GM21717 (cell line): Measurements from ENCODE around the gene SLC25A26.

Experiments
- ATAC-seq: cut with Tn5 transposase; IDR thresholded peaks from one replicate; pipeline ENCODE4 v1.9.1; 2021; ENCODE audit warnings: mild to moderate bottlenecking, moderate library complexity; ENCODE audit not compliant: unreplicated experiment

Gene SLC25A26

DNA sequence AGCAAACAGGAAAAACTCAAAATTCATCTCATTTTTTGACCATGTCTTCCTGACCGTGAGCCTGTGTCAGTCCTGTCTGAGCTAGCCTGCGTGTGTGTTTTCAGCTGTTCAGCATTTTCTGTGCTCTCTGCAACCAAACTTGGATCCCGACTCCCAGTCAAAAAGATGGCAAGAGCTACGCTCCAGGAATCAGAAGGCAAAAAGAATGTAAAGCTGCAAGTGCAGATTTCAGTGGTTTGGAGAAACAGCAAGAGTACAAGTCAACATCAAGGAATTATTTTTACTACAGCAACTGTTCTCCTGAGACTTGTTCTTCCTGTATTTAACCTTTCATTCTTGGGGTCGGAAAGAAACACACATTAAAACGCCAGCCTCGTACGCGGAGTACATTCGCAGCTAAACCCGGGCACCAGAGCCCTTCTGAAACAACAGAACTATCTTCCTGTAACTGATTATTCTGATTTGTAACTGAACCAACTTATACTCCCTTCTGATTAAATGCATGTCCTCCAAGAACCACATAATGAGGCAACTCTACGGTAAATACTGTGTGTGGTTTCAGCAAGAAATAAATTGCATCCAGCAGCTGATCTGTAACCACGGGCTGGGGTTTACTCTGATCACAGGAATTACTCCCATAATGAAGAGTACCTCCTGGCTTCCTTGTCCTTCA, 172.7 kb downstream of the SLC25A26 start:
- ATAC-seq: no peak

GRCh38 chr3:66394019-66394752, 173.4 kb downstream of the SLC25A26 start:
- peak; percentile 82 for ATAC-seq

GRCh38 chr3:66394753-66395249, 174.0 kb downstream of the SLC25A26 start:
- no peak for ATAC-seq

- no peak for ATAC-seq
These were observed 174.8 kb downstream of the SLC25A26 start for GRCh38 chr3:66395635-66396034.

DNA sequence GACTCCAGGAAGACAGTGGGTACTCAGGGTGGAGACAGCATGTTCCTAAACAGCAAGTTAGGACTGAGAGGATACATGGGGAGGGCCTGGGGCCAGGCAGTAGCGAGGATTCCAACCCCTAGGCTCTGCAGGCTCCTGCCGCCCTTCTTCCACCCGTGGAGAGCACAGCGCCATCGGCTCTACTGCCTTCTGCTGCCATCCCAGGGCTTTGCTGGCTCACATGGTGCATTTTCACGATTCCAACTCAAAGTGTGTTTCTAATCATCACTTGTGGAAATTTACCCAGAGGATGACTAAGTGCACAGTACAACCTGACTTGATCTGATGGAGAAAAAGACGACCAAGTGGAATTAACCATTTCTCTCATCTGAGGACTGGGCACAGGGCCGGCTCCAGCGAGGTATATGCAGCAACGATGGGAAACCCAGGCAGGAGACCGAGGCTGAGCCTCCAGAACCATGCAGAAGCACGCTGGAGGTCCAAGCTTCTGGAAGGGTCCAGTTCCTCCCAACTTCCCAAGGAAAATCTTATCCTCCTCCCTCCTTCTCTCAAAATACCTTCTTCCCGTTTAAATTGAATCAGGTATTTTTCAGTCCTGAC, 175.5 kb downstream of the SLC25A26 start:
- no peak for ATAC-seq

- ATAC-seq: no peak
These were observed 176.1 kb downstream of the SLC25A26 start for GRCh38 chr3:66396888-66397287.

DNA sequence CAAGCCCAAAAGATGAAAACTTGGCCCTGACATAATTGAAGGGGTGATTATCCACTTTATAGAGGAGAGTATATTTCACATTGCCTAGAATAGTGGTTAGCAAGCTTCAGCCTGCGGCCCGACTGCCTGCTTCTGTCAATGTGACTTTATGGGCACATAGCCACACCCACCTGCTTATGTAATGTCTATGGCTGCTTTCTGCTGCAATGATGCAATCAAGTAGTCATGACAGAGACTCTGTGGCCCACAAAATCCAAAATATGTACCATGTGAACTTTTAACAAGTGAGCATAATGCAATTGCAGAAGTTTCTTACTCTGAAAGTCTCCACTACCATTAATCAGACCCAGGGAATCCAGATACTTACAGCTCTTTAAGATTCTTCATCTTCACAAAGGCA, 176.9 kb downstream of the SLC25A26 start:
- ATAC-seq: no peak

DNA sequence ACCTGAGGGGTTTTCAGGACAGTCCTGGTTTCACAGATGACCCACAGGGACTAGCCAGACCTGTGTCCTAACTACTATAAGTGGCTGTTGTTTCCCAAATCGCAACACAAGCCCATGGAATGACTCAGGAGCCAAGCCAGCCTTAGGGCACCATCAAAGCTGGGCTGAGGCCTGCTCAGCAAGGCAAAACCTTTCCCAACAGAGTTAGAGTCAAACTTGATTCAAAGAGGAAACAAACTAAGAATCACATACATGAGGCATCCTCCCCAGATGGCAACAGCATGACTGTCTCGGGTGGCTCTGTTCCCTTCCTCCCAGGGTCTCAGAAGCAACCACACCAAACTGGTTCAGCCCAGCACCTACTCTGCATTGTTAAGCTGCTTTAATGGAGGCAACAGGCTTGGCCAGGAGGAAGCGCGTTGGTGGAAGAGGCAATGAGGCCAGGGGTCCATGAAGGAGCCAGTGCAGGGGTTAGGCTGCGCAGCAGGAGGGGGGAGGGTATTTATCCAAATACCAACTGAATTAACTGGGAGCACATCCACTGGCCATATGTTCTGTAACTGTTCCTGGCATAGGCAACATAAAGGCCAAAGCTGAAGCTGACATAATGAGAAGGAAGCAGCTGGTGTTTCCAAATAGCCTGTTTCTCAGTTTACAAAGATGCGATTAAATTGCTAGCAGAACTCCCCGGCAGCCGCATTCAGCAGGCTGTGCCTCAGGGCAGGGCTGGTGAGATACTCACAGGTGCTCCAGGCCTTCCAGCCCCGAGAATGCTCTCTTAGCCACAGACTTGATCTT, 177.6 kb downstream of the SLC25A26 start:
- no peak for ATAC-seq

DNA sequence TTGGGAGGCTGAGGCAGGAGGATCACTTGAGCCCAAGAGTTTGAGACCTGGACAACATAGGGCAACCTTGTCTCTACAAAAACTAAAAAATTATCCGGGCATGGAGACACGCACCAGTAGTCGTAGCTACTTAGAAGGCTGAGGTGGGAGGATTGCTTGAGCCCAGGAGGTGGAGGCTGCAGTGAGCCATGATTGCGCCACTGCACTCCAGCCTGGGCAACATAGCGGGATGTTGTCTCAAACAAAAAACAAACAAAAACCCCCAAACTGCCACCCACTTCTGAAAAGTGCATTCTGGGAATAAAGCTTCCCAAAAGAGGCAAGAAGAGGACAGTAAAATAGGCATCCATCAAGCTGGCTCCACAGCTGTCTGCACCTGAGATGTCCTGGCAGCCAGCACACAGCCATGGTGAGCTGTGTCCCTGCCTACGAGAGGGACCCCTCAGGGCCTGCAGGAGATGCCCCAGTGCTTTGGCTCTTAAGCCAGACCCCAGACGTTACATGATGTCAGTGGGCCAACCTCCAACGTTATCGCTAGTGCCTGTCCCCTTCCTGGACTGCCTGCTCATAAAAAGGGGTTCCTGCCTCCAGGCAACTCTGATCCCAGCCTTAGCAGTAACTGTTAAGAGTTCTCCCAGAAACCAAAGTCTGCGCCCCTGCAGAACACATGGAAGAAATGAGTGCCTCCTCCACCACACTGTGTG, 178.9 kb downstream of the SLC25A26 start:
- no peak for ATAC-seq

DNA sequence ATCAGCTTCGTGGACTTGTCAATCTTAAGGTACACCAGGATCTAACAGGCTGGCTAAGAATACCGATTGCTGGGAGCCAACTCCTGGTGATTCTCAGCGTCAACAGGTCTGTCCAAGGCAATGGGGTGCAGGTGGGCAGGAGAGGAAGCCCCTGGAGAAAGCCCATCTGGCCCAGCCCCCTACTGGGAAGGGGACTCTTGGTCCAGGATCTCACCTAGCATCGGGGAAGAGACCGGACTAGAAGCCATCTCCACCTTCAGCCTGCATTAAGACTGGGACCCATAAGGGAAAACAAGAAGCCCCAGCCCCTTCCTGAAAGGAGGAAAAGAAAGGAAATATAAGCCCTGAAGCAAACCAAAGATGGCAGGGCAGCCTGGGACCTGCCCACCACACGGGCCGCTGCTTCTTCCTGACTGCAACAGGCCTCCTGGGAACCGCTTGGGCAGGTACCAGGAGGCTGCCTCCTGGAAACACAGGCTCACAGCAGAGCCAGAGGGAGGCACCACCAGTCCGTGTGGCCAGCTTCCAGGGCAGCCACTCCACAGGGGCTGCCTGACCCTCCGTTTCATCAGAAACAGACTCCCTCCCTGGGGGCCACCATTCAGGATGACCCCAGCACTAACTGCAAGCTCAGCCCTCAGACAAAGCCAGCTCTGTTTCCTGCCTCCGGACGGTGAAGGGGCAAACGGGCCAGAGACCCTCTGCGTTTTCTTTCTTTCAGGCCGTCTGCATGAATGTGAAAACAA, 179.8 kb downstream of the SLC25A26 start:
- ATAC-seq: no peak

DNA sequence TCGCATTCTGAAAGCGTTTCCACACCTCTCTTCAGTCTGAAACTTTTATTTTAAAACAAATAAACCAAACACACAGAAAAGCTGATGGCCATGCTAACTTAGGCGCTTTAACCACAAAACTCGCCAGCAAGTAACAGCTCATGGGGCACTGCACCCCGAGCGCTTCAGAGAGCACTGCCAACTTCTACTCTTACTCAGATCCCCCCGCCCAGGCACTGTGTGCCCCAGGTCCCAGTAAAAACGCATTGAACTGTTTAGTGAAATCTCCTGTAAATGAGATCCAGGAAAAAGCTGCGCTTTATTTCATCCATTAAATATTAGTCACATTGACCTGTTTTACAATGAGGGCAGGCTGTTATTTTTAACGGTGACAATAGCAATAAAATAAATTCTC, 180.4 kb downstream of the SLC25A26 start:
- no peak for ATAC-seq

DNA sequence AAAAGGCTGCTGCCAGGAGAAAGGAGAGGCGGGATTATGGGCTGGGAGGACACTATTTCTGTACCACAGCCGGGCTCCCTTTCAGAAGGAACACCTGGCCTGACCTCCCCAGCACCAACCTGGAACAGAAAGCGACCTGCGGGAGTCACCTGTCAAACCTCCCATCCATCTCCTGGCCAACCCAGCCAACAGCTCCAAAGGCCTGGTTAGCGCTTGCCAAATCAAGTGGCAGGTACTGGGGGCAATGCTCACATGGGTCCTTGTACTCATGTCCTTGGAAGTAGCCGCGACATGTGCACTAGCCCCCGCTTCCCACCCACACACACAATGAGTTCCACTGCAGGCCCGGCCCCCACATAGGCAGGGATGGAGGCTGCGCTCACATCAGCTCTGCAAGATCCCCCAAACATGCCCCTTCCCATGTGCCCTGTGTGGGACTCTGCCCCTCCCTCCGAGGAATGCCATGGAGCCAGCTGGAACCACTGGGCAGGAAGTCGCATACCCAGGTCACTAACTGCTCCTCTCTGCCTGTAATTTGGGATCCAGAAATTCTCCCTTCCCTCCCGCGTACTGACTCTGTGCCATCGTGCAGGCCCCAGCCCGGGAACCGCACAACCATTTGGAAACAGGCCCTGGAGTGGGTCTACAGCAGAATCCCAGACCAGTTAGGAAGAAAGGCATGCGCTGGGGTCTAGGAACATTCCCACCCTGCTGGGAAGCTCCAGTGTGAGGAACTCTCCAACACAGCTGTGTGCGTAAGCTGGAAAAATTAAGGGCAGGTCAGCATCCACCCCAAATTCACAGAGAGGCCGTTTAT, 181.1 kb downstream of the SLC25A26 start:
- no peak for ATAC-seq

GRCh38 chr3:66402596-66403290, 181.9 kb downstream of the SLC25A26 start:
- ATAC-seq: no peak

DNA sequence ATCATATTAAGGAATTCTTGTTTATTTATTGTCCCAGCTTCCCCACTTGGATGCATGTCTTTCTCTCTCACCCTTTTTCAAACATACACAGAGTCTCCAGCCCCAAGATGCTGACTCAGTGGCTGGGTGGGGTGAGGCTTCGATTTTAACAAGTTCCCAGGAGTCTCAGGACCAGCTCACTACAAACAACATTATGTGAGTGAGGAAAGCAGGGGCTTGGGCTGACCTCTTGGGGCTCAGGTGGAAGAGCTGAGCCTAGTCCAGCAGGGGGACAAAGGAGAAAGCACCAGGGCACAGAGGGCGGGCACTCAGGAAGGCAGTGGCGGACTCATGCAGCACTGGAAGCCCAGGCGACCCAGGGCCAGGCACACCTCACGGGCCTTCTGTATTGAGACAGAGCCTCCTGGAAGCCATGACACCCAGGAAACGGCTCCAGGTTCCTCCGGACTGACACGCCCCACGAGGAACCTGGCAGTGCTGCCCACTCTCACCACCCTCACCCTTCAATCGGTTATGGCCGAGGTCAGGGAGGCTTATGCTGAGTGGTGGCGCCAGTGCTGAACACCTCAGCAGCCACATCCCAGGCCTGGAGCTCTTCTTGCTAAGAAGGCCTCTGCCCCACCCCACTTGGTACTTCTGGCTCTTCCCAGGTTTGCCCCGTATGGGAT, 182.7 kb downstream of the SLC25A26 start:
- ATAC-seq: no peak

- ATAC-seq: no peak
These were observed 183.4 kb downstream of the SLC25A26 start for GRCh38 chr3:66404197-66404596.

- no peak for ATAC-seq
These were observed 184.3 kb downstream of the SLC25A26 start for GRCh38 chr3:66404903-66405700.

DNA sequence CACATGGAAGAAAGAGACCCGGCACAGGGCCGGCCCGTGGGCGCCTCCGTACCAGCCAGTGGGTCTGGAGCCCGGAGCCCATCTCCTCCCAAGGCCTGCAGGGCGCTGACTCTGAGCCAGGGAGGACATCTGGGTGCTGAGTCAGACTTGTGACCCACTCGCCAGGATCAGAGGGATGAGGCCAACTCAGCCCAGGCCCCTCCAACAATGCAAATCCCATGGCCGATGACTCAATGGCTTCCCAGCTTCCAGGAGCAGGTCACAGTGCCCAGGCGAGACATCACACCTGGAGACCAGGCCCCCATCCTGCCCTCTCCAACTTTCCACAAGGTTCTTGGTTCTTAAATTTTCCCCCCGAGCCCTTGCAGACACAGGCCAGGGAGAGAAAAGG, 184.9 kb downstream of the SLC25A26 start:
- ATAC-seq: no peak
